Heart left ventricle (tissue), 16 donors: ENCODE results near the gene GJD4. TPM values are rescaled to one million over a fixed set of nuclear protein-coding genes. Genes with fewer than 3 reads are reported as not detected.
A peak's percentile ranks its signal among the peaks of the same experiment; 100 is the strongest.

Source experiments
- ATAC-seq, 4 donors: fragments of 200-7000 bp; cut with Tn5 transposase; one replicate each; pipeline ENCODE4 v1.9.1; 2020 to 2022; ENCODE audit warnings: moderate library complexity in 4 of 4, mild to moderate bottlenecking in 3 of 4, moderate number of reproducible peaks in 1 of 4
- DNase-seq, 5 donors: peaks; one replicate each; pipeline ENCODE4 v3.0.0-alpha.2; 2020
- H3K27ac ChIP-seq, 12 donors: fragments of 200-600 bp; sonication (generic) in 4 of 12; one replicate each; pipeline versions ENCODE4 v1.5.0 to v1.8.0; 2016 to 2022; ENCODE audit warnings: mild to moderate bottlenecking in 2 of 12
- H3K27me3 ChIP-seq, 9 donors: fragments of 200-600 bp; sonication (generic) in 2 of 9; one replicate each; pipeline versions ENCODE4 v1.5.1 to v1.8.0; 2016 to 2022; ENCODE audit warnings: mild to moderate bottlenecking in 3 of 9
- H3K36me3 ChIP-seq, 9 donors: fragments of 200-600 bp; sonication (generic) in 2 of 9; one replicate each; pipeline versions ENCODE4 v1.5.0 to v1.8.0; 2018 to 2022; ENCODE audit warnings: mild to moderate bottlenecking in 2 of 9
- H3K4me1 ChIP-seq, 12 donors: fragments of 200-600 bp; sonication (generic) in 4 of 12; one replicate each; pipeline versions ENCODE4 v1.5.0 to v1.8.0; 2016 to 2022; ENCODE audit warnings: mild to moderate bottlenecking in 3 of 12
- H3K4me3 ChIP-seq, 12 donors: fragments of 200-600 bp; sonication (generic) in 4 of 12; one replicate each; pipeline versions ENCODE4 v1.5.0 to v1.8.0; 2017 to 2022; ENCODE audit warnings: mild to moderate bottlenecking in 9 of 12, moderate library complexity in 4 of 12
- H3K9me3 ChIP-seq, 12 donors: fragments of 200-600 bp; sonication (generic) in 4 of 12; one replicate each; pipeline versions ENCODE4 v1.5.0 to v1.8.0; 2016 to 2022; ENCODE audit warnings: mild to moderate bottlenecking in 1 of 12
- POLR2A ChIP-seq, 2 donors: fragments of 450-650 bp; IDR thresholded peaks; one replicate each; pipeline ENCODE4 v1.6.1; 2017; ENCODE audit warnings: antibody characterized with exemption in 2 of 2, mild to moderate bottlenecking in 2 of 2, moderate library complexity in 2 of 2
- WGBS, 4 donors: extraction: QIAGEN DNeasy Blood & Tissue Kit in 2 of 4; methylation state at CpG; one replicate each; pipeline versions ENCODE4 v1.1.5 to v1.1.7; 2013 to 2018; 5-methylcytosine and 5-hydroxymethylcytosine counted together
- intact Hi-C, 10 donors: fragments of 100-400 bp; cut with DNase I; formaldehyde crosslinking; loops; one replicate each; pipeline versions ENCODE4 v1.11.1 to v1.14.2; 2022
- polyA plus RNA-seq, 2 donors: library from polyadenylated mRNA; stranded (reverse); fragments of 200-250 nt; gene quantifications; one replicate each; pipeline ENCODE4 v1.2.3, GENCODE V29; 2013
- total RNA-seq, 9 donors: library from RNA; depleted of rRNA in 2 of 9; stranded (reverse); fragments of >200 nt in 2 of 9; fragmentation: NEBNext Ultra II Directional in 3 of 9; extraction: Animal tissue kit (Norgen Biotek cat#: 25700) in 3 of 9; gene quantifications; one replicate each; pipeline versions ENCODE4 v1.1.0 to v1.2.4, GENCODE V29; 2016 to 2023
- TF ChIP-seq, protein P1 (sequence below), 12 donors: fragments of 200-600 bp; sonication (generic) in 4 of 12; IDR thresholded peaks; one replicate each; pipeline versions ENCODE4 v1.5.0 to v1.8.0; 2018 to 2022; ENCODE audit warnings: antibody characterized with exemption in 12 of 12, mild to moderate bottlenecking in 5 of 12
- donor health status: ischemic (EF 13 %, LVEDD 7.1; RV severe dilation, severe dysfunction).
- donor health status: healthy with polysubstance abuse.
- donor health status: DM: no; HTN: yes; CAD: no.
- donor health status: DM: no; HTN: no; CAD: no.
- donor health status: ischemic (EF 25% LVEDD 6.9; RV normal size, moderate dysfunction).
- donor health status: ischemic (EF 25% LVEDD 5.7; RV mildly dilated, moderate dysfunction).
- donor health status: healthy.
- donor health status: DM: yes; HTN: yes; CAD: no.
- donor health status: ischemic (EF 35%, LVEDD 5.7; RV mildly dilated, moderate dysfunction).
- donor health status: nonischemic (EF 11% LVEDD 7.7; RV severe dilation, severe dysfunction).
- donor health status: DM: yes; HTN: yes; CAD: no.
- donor health status: PGD.
- donor health status: ischemic (EF 29% LVEDD 5.4; RV normal size, mild dysfunction).
- donor health status: nonischemic (EF 23%, LVEDD 6.1; RV moderate dilation, normal function).

GJD4 gene
- total and polyA plus RNA-seq, 11 donors, result not detected

GRCh38 chr10:35607475-35608327 is 2.6 kb downstream of the GJD4 start:
- intact Hi-C loops, result loop anchor here in 1 of 10 donors (10.0 kb wide), 1 partner anchor 363 kb away; no protein-coding TSS in a partner anchor

GRCh38 chr10:35608328-35608672 is 3.2 kb downstream of the GJD4 start:
- H3K36me3 ChIP-seq, result no peaks in the 10 kb centered on the region
- H3K4me3 ChIP-seq, result peak overlapping the region; percentile 37 to 62 (median 52)
- H3K27ac ChIP-seq, result no peak overlapping the region
- ATAC-seq, result peak in 1 of 4 donors; percentile 21
- H3K4me1 ChIP-seq, result peaks cover 0 to 12% (median 2%) of the 10 kb centered on the region in 12 donors
- H3K9me3 ChIP-seq, result no peaks in the 10 kb centered on the region
- DNase-seq, result no peak
- WGBS, 4 donors, result 60 to 73% (median 65%) methylated on average over 4 to 16 of the region's 16 CpGs
- peaks cover 0 to 36% (median 26%) of the 10 kb centered on the region in 9 donors for H3K27me3 ChIP-seq
- TF ChIP-seq POLR2A (IDR thresholded peaks at IDR 0.05), result no peak
- TF ChIP-seq, protein P1, sequence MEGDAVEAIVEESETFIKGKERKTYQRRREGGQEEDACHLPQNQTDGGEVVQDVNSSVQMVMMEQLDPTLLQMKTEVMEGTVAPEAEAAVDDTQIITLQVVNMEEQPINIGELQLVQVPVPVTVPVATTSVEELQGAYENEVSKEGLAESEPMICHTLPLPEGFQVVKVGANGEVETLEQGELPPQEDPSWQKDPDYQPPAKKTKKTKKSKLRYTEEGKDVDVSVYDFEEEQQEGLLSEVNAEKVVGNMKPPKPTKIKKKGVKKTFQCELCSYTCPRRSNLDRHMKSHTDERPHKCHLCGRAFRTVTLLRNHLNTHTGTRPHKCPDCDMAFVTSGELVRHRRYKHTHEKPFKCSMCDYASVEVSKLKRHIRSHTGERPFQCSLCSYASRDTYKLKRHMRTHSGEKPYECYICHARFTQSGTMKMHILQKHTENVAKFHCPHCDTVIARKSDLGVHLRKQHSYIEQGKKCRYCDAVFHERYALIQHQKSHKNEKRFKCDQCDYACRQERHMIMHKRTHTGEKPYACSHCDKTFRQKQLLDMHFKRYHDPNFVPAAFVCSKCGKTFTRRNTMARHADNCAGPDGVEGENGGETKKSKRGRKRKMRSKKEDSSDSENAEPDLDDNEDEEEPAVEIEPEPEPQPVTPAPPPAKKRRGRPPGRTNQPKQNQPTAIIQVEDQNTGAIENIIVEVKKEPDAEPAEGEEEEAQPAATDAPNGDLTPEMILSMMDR (IDR thresholded peaks at IDR 0.05), result no peak
- intact Hi-C loops, result loop anchor here in 1 of 10 donors (10.0 kb wide), 1 partner anchor 363 kb away; no protein-coding TSS in a partner anchor

More at GRCh38 chr10:35607475-35608327, 2.6 kb downstream of the GJD4 start:
- DNase-seq, result peak in 2 of 5 donors; percentile 26 to 59
- peaks cover 0 to 12% (median 2%) of the 10 kb centered on the region in 12 donors for H3K4me1 ChIP-seq
- H3K27ac ChIP-seq, result no peak overlapping the region
- TF ChIP-seq POLR2A (IDR thresholded peaks at IDR 0.05), result no peak
- TF ChIP-seq, protein P1 (IDR thresholded peaks at IDR 0.05), result no peak
- H3K4me3 ChIP-seq, result peak overlapping the region; percentile 37 to 62 (median 52)
- H3K36me3 ChIP-seq, result no peaks in the 10 kb centered on the region
- peak in 2 of 4 donors; percentile 26 to 55 for ATAC-seq
- no peaks in the 10 kb centered on the region for H3K9me3 ChIP-seq
- peaks cover 0 to 36% (median 26%) of the 10 kb centered on the region in 9 donors for H3K27me3 ChIP-seq
- WGBS, 4 donors, result 6 to 9% (median 8%) methylated on average over 65 to 78 of the region's 78 CpGs

DNA sequence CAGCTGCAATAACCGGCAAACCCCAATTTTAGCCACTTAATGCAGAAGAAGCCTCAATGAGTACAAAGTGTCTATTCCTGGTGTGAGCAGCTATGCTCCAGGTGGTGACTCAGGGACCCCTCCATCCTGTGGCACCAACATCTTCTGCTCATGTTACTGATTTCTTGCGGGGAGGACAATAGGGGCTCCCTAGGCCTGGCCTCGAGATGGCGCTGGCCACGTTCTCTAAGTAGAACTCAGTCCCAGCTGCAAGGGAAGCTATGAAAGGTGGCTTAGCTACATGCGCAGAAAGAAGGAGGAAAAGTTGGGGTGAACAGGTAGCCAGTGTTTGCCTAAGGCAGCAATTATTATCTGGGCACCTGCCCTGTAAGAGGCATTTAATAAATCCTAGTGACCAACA is 6.6 kb downstream of the GJD4 start:
- Histone ChIP-seq H3K36me3 (no peaks in the 10 kb centered on the region), H3K27ac (no peak overlapping the region), H3K9me3 (no peaks in the 10 kb centered on the region), H3K4me3 (no peak overlapping the region), H3K27me3 (peaks cover 0 to 30% (median 23%) of the 10 kb centered on the region in 9 donors), H3K4me1 (peaks cover 0 to 12% (median 2%) of the 10 kb centered on the region in 12 donors)
- WGBS, 4 donors, result 78 to 85% (median 81%) methylated on average over 6 of the region's 6 CpGs
- intact Hi-C loops, result no loop called here
- DNase-seq (no peak), ATAC-seq (no peak)
- TF ChIP-seq, protein P1 (IDR thresholded peaks at IDR 0.05), result no peak
- TF ChIP-seq POLR2A (IDR thresholded peaks at IDR 0.05), result no peak

DNA sequence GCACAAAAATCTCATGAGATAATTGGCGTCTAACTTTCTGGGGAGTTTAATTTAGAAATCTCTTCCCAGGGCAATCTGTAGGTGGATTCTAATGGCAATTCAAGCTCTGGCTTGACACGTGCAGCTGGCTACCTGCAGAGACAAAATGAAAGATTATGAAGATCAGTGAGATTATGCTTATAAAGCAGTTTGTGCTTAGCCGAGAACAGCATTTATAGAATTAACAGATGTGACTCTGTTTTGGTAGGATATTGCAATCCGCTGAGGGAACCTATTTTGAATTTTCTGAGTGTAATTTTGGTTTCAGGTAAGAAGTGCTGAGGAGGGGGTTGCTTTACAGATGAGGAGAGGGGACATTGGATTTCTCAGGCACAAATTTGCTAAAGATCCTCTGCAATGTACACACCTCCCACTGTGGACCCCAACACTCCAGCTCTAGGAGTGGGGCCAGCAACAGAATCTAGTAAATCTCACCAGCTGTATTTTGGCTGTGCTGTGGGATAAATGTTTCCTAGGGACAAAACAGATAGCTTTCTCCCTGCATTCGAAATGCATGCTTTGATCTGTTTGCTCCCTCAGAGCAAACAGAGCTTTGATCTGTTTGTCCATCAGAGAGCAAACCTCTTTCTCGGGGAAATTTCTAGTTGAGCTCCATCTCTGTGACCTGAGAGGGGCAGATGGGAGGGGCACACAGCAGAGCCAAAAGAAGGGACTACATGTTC is 7.4 kb downstream of the GJD4 start:
- intact Hi-C loops, result no loop called here
- DNase-seq (no peak), ATAC-seq (no peak)
- H3K27me3 ChIP-seq, result peaks cover 0 to 25% (median 16%) of the 10 kb centered on the region in 9 donors
- H3K27ac ChIP-seq, result no peak overlapping the region
- TF ChIP-seq, protein P1 (IDR thresholded peaks at IDR 0.05), result no peak
- no peak for TF ChIP-seq POLR2A (IDR thresholded peaks at IDR 0.05)
- WGBS, 4 donors, result 63 to 69% (median 66%) methylated on average over 6 of the region's 6 CpGs
- no peak overlapping the region for H3K4me3 ChIP-seq
- peaks cover 0 to 9% (median 2%) of the 10 kb centered on the region in 12 donors for H3K4me1 ChIP-seq
- H3K9me3 ChIP-seq, result no peaks in the 10 kb centered on the region
- no peaks in the 10 kb centered on the region for H3K36me3 ChIP-seq
